Glomerular endothelial cell (primary cell): ENCODE results near the gene ANKMY1. TPM values are rescaled to one million over a fixed set of nuclear protein-coding genes. Genes with fewer than 3 reads are reported as not detected.

Source experiments
- DNase-seq: peaks from one replicate; pipeline ENCODE4 v3.0.0-alpha.2; 2011; ENCODE audit warnings: low read depth, low spot score; ENCODE audit errors: extremely low read depth
- total RNA-seq: library from RNA; depleted of rRNA; stranded (reverse); fragments of >200 nt; gene quantifications from 2 replicates; pipeline ENCODE4 v1.2.3, GENCODE V29; 2015

The ANKMY1 gene
- total RNA-seq, 1 donor from 2014 or later, result 8.3 TPM

DNA sequence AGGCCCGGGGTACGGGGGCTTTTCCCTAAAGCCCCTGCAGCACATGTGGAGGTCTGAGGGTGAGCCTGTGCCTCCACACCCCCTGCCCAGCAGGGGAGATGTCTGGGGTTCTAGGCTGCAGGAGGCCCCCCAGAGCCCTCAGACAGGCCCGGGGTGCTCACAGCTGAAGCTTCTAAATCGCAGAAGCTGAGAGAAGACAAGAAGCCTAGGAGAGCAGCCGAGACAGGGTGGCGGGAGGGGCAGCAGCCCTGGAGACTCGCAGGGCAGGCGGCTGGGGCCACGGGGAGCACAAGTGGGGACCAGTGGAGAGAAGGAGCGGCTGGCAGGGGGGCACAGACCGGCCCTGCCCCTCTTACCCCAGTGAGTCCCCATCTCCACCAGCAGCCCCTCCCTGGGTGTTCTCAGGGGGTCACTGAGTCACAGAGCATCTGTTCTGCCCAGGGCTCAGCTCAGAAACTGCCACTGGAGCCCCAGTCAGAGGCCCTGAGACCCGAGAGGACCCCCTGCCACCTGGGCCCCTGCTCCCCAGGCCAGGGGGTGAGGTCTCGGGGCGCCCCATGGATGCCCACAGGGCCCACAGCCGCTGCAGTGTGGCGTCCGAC lies 96.2 kb downstream of the ANKMY1 start:
- no peak for DNase-seq

DNA sequence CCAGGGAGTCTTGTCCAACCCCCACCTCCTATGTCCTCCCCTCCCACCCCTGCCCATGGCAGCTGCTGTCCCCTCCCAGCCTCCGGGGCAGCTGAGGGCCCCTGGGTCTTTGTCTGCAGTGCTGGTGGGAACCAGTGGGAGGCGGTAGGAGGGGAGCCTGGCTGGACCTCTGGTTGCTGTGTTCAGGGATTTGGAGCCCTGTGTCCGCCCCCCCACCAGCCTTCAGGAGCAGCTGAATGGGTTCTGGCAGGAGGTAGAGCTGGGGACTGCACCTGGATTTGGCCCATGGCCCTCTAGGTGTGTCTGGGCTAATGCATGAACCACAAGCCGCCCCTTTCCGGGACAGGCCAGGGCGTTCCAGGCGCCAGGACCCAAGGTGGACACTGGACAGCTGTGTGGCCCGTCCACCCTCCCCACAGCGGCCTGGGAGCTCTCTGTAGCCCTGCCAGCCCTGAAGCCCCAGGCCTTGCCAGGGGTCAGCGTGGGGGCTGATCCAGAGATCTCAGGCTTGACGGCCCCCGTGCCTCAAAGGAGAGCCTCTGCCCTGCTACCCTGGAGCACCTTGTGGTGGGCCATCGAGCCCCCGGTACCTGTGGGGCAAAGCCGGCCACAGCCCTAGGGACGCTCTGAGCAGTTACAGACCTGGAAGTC lies 96.9 kb downstream of the ANKMY1 start:
- DNase-seq, result no peak

DNA sequence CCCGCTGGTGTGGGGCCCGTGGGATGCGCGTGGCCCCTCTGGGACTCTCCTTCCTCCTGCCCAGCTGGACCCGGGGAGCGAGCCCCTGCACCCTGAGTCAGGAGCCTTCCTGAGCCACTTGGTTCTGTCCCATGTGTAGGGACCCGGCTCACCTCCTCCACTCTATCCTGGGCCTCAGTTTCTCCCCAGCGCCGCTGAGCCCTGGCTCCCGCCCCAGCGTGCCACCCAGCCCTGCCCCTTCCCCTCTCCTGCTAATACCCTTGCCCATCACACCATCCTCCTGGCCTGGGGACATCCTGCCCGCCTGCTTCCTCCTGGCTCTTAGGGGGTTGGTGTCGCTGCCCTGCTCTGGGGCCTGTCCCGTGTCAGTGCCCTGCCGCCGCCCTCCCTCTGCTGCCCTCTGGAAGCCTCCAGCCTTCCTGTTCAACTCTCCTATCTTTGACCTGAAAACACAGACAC lies 97.5 kb downstream of the ANKMY1 start:
- DNase-seq, result no peak

DNA sequence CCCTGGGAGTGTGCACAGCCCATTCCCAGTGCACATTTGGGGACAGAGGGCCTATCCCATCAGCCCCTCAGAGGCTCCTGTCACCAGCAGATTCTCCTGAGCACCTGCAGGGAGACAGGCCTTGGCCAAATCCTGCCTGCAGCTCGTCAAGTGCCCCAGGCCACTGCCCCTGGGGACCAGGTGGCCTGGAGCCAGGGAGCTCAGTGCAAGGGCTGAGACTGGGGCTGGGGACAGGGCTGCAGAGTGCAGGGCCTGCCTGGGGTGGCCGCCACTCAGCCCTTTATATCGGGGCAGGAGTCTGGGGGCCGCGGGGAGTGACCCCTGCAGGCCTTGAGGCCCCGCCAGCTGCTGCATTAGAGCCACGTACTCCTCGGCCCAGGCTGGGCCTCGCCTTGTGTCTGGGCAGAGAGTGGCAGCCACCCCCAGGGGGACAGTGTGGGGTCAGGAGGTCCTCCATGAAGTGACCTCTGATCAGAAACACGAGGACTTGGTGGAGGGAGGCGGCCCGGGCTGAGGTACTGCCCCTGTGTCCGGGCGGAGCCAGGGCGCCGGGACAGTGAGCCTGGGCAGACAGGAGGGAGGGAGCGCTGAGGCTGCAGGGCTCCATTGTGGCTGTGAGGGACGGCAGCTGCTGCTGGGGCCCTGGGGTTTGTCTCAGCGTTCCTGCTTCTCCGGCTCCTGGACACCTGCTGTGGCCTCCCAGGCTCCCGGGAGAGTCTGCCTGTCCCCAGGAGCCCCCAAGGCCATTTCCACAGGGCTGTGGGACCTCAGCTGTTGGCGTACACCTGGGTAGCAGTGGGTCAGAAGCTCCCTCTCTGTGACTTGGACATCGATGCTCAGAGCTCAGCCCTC lies 98.2 kb downstream of the ANKMY1 start:
- no peak for DNase-seq

DNA sequence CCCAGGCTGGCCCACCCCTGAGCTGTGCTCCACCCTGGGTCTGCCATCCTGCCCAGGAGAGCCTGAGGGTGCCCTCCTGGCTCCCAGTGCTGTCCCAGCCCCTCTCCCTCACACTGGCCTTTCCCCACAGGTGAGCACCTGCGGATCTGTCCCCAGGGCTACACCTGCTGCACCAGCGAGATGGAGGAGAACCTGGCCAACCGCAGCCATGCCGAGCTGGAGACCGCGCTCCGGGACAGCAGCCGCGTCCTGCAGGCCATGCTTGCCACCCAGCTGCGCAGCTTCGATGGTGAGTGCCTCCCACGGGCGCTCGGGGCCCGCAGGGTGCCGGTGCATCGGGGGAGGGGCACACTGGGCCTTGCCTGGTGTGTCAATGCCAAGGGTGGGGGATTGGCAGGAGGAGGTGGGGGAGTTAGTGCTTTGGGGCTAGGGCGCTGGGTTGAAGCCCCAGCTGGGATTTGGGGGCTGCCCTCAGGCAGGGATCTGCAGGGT lies 98.8 kb downstream of the ANKMY1 start:
- no peak for DNase-seq

DNA sequence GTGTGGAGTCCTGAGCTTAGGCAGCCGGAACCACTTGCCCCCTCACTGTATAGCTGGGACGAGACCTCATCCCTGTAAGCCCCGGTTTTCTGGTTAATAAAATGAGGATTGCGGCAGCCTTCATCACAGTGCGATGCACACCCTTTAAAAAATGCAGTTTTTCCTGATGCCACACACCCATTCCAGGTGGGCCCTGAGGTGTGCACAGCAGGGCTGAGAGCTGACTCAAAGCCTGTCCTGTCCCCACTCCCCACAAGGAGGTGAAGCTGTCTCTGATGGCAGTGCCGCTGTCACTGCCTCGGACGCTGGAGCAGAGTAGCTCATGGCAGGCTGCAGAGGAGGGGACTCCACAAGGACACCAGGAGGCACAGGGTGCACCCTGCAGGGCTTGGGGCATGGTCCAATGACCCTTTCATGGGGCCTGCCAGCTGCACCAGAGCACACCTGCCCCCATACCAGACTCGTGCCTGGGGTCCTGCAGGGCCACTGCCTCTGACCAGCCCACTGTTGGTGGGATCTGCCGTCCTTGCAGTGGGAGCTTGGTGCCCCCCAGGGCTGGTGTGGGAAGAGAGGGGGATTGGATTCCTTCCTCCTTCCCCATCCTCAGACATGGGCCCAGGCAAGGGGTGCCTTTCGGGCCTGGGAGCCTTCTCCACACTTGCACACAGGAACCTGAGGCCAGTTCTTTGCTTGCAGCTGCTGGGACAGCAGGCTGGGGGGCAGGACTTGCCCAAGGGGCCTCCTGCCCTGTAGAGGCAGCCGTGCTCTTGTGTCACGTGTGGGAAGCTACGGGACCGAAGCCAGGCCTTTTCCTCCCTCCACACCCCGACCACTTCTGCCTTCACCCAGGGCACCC lies 99.5 kb downstream of the ANKMY1 start:
- DNase-seq, result no peak

DNA sequence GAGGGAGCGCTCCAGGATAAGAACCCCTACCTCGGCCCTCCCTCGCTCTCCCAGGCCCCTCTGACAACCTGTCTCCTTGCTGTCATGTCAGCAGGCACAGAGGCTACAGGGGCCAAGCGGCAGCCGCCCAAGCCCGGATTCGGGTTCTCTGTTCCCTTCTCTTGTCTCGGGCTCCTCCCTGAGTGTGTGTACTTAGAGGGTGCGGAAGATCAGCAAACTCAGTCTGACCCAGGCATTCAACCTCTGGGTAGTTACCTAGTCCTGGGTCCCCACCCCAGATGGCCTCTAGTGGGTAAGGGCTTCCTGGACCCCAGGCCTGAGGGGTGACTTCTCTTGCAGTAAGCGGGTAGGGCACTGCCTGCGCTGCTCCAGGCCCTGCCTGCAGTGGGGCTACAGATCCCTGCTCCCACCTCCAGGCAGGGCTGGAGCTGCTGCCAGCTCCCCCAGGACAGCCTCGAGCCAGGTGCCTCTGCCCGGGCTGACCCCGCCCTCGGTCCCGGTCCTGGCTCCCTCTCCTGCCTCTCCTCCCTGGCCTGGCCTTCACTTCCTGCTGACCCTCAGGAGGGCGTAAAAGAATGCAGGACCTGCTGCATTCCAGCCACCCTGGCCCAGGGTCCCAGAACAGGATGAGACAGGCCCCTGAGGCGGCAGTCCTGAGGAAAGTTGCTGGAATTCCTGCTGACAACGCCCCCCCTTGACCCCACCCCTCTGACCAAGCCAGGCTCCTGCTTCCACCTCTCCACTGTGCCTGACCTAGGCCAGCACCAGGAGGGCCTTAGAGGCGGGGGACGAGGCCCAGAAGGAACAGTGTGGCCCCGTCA lies 100.4 kb downstream of the ANKMY1 start:
- no peak for DNase-seq

DNA sequence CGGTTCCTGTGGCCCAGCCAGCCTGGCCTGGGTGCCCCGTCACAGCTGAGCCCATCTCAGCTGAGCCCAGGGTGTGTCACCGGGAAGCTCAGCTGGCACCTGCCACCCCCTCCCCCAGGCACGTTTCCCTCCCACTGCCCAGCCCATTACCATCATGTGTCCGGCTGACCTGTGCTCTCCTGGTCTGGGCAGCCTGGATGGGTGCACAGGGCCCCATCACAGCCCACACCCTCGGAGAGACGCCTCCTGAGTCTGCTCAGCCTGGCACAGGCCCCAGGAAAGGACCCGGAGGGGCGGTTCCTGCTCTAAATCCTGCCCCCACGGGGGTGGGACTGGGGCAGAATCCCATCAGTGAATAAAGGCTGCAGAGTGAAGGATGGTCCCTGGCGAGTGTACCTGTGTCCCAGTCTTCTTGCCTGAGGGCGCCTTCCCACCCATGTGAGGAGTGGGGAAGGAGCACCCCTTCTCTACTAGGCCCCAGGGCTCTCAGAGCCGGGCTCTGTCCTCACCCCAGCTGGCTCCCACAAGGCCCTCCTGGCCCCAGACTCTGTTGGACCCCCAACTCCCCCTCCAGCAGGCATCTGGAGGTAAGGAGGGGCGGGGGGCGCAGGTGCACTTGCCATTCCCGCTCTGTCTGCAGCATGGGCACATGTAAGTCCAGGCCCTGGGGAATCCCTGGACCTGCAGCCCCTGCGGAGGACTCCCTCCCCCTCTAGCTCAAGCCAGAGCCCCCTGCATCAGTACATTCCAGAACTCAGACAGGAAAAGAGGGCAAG lies 101.2 kb downstream of the ANKMY1 start:
- DNase-seq, result no peak

DNA sequence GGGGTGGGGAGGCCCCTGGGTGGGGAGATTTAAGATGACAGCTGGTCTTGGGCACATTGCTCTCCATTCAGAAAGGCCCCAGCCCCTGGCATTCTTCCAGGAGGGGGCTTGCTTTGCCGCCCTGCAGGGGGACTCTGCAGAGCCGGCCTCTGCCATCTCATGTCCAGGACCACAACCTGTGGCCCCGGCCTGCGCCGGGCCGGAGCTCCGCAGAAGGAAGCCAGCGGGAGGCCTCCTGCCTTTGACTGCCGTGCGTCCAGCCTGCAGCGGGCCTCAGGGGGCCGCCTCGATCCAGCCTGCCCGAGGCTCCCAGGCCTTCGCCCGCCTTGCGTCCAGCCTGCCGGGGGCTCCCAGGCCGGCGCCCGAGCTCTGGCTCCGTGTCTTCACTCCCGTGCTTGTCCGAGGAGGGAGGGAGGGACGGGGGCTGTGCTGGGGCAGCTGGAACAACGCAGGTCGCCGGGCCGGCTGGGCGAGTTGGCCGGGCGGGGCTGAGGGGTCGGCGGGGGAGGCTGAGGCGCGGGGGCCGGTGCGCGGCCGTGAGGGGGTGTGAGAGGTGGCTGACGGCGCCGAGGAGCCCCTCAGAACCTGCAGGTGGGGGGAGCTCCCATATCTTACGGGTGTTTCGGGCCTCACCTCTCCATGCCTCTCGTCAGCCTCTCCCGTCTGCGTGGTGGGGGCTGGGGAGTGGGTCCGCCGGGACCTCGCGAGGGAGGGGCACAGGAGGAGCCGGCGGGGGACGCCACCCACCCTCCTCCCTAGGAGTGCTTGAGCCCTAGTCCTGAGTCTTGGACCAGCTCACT lies 101.9 kb downstream of the ANKMY1 start:
- DNase-seq, result no peak

DNA sequence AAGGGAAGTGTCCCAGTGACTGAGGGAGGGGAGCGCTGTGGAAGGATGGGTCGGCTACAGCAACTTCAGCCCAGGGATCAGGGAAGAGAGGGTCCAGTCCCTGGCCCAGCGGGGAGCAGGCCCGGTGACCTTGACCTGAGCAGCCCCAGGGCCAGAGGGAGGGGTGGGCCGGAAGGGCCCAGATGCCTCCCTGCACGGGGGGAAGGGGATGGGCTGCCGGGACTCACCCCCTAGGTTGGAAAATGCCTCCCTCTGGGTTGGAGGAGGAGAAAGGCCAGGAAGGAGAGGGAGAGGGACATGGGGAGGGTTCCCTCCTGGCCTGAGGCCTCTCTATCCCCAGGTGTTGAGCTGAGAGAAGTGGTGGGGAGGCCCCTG lies 102.5 kb downstream of the ANKMY1 start:
- no peak for DNase-seq

DNA sequence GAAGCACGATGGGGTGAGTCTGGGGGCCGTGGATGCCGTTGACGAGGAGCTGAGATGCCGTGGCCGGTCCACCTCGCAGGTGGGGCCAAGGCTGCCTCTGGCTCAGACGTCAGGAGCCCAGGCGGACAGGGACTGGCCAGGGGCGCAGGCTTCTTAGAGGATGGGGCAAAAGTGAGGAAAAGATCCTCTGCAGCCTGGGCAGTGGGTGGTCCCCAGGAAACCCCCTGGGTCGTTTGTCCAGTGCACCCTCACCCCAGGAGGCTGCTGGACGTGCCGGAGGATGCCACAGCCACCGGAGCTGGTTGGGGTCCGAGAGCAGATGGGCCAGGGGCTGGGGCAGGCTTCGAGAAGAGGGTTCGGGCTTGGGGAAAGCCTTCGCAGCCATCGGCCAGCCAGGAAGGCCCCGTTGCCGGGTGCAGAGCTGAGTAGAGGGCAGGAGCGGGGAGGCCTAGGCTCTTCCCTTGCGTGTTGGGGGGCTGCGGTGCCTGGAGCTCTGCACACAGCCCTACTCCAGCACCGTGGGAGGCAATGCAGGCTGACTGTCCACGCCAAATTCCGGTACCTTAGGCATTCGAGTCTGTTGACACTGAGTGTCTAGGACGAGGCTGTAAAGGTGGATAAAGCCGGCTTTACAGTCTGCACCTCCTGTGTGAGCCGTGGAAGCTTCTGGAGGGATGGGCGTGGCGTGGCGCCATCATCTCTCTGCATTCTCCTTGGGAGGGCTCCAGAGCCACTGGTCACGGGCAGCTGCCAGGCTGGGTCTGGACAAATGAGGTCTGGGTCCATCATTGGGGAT lies 103.5 kb downstream of the ANKMY1 start:
- DNase-seq, result no peak

DNA sequence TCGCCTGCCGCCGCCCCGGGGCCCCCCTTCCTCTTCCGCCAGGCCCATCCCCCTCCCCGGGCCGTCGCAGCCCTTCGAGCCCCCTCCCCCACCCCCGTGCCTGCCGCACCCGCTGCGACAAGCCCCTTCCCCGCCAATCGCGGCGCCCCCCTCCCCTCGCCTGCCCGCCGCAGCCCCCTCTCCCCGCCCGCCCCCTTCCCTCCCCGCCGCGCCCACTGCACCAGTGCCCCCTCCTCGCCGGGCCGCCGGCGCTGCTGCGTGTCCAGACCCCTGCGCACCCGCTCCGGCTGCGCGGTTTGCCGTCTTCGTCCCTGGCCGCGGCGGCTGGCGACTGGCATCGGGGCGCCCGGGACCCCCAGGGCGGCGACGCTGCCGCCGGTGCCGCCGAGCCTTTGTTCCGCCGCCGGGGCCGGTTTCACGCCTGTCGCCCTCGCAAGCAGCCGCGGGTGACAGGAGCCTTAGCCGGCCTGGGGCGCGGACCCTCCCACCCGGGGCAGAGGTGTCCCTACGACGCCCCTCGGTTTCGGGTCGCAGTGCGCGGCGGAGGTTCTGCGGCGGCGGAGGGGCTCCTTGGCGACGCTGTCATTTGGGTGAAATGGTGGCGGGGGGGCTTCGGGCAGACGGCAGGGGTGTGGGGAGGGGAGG lies 104.2 kb downstream of the ANKMY1 start:
- no peak for DNase-seq

DNA sequence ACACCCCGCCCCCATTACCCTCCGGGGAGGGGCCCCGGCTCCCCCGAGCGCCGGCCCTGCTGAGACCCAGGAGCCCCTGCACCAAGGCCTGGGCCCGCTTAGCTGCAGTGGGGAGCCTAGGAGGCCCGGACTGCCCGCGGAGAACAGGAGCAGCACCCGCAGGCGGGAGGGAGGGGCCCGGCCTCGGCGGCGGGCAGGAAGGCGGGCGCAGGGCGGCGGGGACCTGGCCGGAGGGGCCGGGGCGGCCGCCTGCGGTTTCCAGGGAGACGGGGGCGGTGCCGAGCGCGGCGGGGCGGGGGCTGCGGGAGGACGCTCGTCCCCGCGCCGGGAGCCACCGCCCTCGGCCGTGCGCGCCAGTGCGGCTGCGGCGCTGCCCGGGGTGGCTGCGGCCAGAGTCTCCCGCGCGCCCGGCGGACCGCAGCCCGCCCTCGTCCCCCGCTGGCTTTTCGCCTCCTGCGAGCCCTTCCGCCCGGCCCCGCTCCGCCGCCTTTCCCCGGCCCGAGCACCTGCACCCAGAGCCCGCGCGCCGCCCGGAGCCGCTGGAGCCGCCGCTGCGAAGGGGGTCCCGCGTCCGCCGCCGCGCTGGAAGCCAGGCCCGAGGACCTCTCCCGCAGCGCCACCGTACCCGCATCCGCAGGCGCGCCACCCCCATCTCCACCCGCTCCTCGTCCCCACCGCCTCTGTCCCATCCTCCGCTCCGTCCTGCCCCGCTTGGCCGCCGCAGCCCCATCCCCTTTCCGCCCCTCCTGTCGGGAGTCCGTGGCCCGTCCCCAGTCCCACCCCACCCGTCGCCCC lies 105.1 kb downstream of the ANKMY1 start:
- no peak for DNase-seq

DNA sequence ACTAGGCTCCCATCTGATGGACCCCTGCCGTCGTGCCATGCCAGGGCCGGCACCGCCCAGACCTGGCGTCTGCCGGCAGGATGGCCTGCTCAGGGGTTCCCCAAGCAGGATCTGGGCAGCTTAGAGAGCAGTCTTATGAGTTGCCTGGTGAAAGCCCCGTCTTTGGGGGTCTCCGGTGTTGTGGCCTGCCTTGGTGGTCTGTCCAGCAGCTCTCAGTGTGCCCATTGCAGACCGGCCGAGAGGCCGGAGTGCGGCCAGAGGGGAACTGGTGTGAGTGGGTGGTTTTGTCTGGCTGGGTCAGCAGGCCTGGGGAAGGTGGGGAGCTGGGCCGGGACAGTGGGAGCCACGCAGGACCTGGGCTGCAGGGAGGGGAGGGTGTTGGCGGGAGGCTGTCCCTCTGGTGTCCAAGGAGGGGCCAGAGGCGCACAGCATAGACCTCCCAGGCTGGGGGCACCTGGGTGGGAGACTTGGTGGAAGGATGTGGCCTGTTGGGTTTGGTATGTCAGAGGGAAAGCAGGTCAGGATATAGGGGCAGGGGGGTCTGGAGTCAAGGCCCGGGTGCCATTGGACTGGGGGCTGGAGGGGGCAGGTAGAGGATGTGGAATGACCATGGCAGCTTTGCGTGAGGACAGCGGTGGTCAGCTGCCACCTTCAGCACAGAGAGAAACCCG lies 105.9 kb downstream of the ANKMY1 start:
- DNase-seq, result no peak

DNA sequence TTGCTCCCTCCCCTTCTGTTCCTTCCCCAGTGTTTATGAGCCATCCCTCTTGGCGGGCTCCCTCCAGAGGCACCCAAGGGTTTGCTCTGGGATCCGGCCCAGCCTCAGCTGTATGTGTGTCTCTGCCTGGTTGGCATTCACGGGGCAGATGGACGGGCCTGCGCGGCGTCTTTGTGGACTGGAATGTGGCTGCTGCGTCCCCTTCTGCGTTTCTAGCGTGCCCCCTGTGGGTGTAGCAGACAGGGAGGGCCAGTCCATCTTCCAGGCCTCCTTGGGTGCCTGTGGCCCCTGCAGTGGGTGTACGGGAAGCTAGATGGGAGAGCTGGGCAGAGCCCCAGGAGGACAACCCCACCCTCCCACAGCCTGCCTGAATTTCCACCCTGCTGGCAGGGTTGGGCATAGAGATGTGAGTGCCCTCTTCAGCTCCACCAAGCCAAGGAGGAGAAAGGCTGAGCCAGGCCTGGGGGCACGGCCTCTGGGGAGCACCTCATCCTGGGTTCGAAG lies 106.6 kb downstream of the ANKMY1 start:
- no peak for DNase-seq
